ENCODE measurements around the gene RPS18.

RPS18 gene

GRCh38 chr6:33313709-33314514 lies 42.0 kb downstream of the RPS18 start, which contains the start of gene TAPBP:
Gene TAPBP, minus strand, starts transcription at chr6:33314078. Its CDS starts 37 bp downstream, at chr6:33314041.
- peak within 1 kb of the TSS; percentile 97 for H3K27ac Mint-ChIP-seq
- H3K4me3 Mint-ChIP-seq: peak within 1 kb of the TSS; percentile 97
- H3K36me3 Mint-ChIP-seq: peaks cover 3% of the 10 kb centered on the region
- no peaks in the 10 kb centered on the region for H3K9me3 Mint-ChIP-seq (ENCODE audit: low read depth)
- H3K4me1 Mint-ChIP-seq (ENCODE audit: low read depth): peaks cover 56% of the 10 kb centered on the region
- no peaks in the 10 kb centered on the region for H3K27me3 Mint-ChIP-seq

- Mint-ChIP-seq H3K27me3 (no peaks in the 10 kb centered on the region), H3K4me3 (peak overlapping the region; percentile 97), H3K36me3 (peaks cover 3% of the 10 kb centered on the region), H3K9me3 (ENCODE audit: low read depth) (no peaks in the 10 kb centered on the region), H3K4me1 (ENCODE audit: low read depth) (peaks cover 60% of the 10 kb centered on the region), H3K27ac (peak overlapping the region; percentile 97)
These were observed 42.7 kb downstream of the RPS18 start for GRCh38 chr6:33314515-33314942.

- Mint-ChIP-seq H3K9me3 (ENCODE audit: low read depth) (no peaks in the 10 kb centered on the region), H3K4me1 (ENCODE audit: low read depth) (peaks cover 64% of the 10 kb centered on the region), H3K27ac (peak overlapping the region; percentile 97), H3K27me3 (no peaks in the 10 kb centered on the region), H3K4me3 (peak overlapping the region; percentile 97), H3K36me3 (peaks cover 3% of the 10 kb centered on the region)
These were observed 43.3 kb downstream of the RPS18 start for GRCh38 chr6:33314943-33315792.

- H3K4me3 Mint-ChIP-seq: peak overlapping the region; percentile 97
- H3K27me3 Mint-ChIP-seq: no peaks in the 10 kb centered on the region
- H3K36me3 Mint-ChIP-seq: peaks cover 3% of the 10 kb centered on the region
- peak overlapping the region; percentile 46 for H3K27ac Mint-ChIP-seq
- peaks cover 67% of the 10 kb centered on the region for H3K4me1 Mint-ChIP-seq (ENCODE audit: low read depth)
- H3K9me3 Mint-ChIP-seq (ENCODE audit: low read depth): no peaks in the 10 kb centered on the region
These were observed 44.1 kb downstream of the RPS18 start for GRCh38 chr6:33315793-33316602.

GRCh38 chr6:33316603-33317418 lies 44.9 kb downstream of the RPS18 start:
- no peaks in the 10 kb centered on the region for H3K27me3 Mint-ChIP-seq
- peak overlapping the region; percentile 80 for H3K4me3 Mint-ChIP-seq
- peaks cover 3% of the 10 kb centered on the region for H3K36me3 Mint-ChIP-seq
- H3K9me3 Mint-ChIP-seq (ENCODE audit: low read depth): no peaks in the 10 kb centered on the region
- H3K4me1 Mint-ChIP-seq (ENCODE audit: low read depth): peaks cover 68% of the 10 kb centered on the region
- H3K27ac Mint-ChIP-seq: peak overlapping the region; percentile 50

GRCh38 chr6:33317419-33317668 lies 45.5 kb downstream of the RPS18 start:
- Mint-ChIP-seq H3K36me3 (peaks cover 6% of the 10 kb centered on the region), H3K27ac (peak overlapping the region; percentile 28), H3K4me3 (peak overlapping the region; percentile 80), H3K4me1 (ENCODE audit: low read depth) (peaks cover 68% of the 10 kb centered on the region), H3K27me3 (no peaks in the 10 kb centered on the region), H3K9me3 (ENCODE audit: low read depth) (no peaks in the 10 kb centered on the region)

GRCh38 chr6:33317669-33318425 lies 46.0 kb downstream of the RPS18 start, which contains the start of gene ZBTB22:
Gene ZBTB22, minus strand, starts transcription at chr6:33317744. Its CDS starts 828 bp downstream, at chr6:33316916.
- H3K4me3 Mint-ChIP-seq: peak within 1 kb of the TSS; percentile 93
- H3K27ac Mint-ChIP-seq: peak within 1 kb of the TSS; percentile 95
- no peaks in the 10 kb centered on the region for H3K9me3 Mint-ChIP-seq (ENCODE audit: low read depth)
- peaks cover 6% of the 10 kb centered on the region for H3K36me3 Mint-ChIP-seq
- no peaks in the 10 kb centered on the region for H3K27me3 Mint-ChIP-seq
- peaks cover 68% of the 10 kb centered on the region for H3K4me1 Mint-ChIP-seq (ENCODE audit: low read depth)

- peaks cover 6% of the 10 kb centered on the region for H3K36me3 Mint-ChIP-seq
- H3K4me3 Mint-ChIP-seq: peak overlapping the region; percentile 93
- H3K4me1 Mint-ChIP-seq (ENCODE audit: low read depth): peaks cover 70% of the 10 kb centered on the region
- H3K27ac Mint-ChIP-seq: peak overlapping the region; percentile 95
- no peaks in the 10 kb centered on the region for H3K9me3 Mint-ChIP-seq (ENCODE audit: low read depth)
- no peaks in the 10 kb centered on the region for H3K27me3 Mint-ChIP-seq
These were observed 46.7 kb downstream of the RPS18 start for GRCh38 chr6:33318426-33319073.

- peak overlapping the region; percentile 68 for H3K27ac Mint-ChIP-seq
- H3K36me3 Mint-ChIP-seq: peaks cover 6% of the 10 kb centered on the region
- H3K27me3 Mint-ChIP-seq: no peaks in the 10 kb centered on the region
- H3K9me3 Mint-ChIP-seq (ENCODE audit: low read depth): no peaks in the 10 kb centered on the region
- H3K4me3 Mint-ChIP-seq: peak overlapping the region; percentile 93
- peaks cover 70% of the 10 kb centered on the region for H3K4me1 Mint-ChIP-seq (ENCODE audit: low read depth)
These were observed 48.1 kb downstream of the RPS18 start for GRCh38 chr6:33319939-33320314.

GRCh38 chr6:33320315-33321181 lies 48.7 kb downstream of the RPS18 start:
- H3K4me3 Mint-ChIP-seq: peak overlapping the region; percentile 93

GRCh38 chr6:33321227-33321626 lies 49.4 kb downstream of the RPS18 start:
- Mint-ChIP-seq H3K4me1 (ENCODE audit: low read depth) (peaks cover 61% of the 10 kb centered on the region), H3K27ac (peak overlapping the region; percentile 75), H3K9me3 (ENCODE audit: low read depth) (no peaks in the 10 kb centered on the region), H3K36me3 (peaks cover 6% of the 10 kb centered on the region), H3K4me3 (peak overlapping the region; percentile 93), H3K27me3 (no peaks in the 10 kb centered on the region)

More at GRCh38 chr6:33320315-33321181, 48.7 kb downstream of the RPS18 start:
- peak overlapping the region; percentile 75 for H3K27ac Mint-ChIP-seq
- no peaks in the 10 kb centered on the region for H3K9me3 Mint-ChIP-seq (ENCODE audit: low read depth)
- H3K27me3 Mint-ChIP-seq: no peaks in the 10 kb centered on the region
- peaks cover 65% of the 10 kb centered on the region for H3K4me1 Mint-ChIP-seq (ENCODE audit: low read depth)
- H3K36me3 Mint-ChIP-seq: peaks cover 6% of the 10 kb centered on the region

- Mint-ChIP-seq H3K4me1 (ENCODE audit: low read depth) (peaks cover 45% of the 10 kb centered on the region), H3K4me3 (peak overlapping the region; percentile 93), H3K27ac (peak overlapping the region; percentile 95), H3K9me3 (ENCODE audit: low read depth) (no peaks in the 10 kb centered on the region), H3K36me3 (peaks cover 6% of the 10 kb centered on the region), H3K27me3 (no peaks in the 10 kb centered on the region)
These were observed 51.7 kb downstream of the RPS18 start for GRCh38 chr6:33323623-33323948.
